ENCODE data around the gene ATP13A1. TPM values are rescaled to one million over a fixed set of nuclear protein-coding genes. Genes with fewer than 3 reads are reported as not detected.
A peak's percentile ranks its signal among the peaks of the same experiment; 100 is the strongest.
"Not testable (repeated sequence)": the region's sequence is repeated elsewhere in the genome, so short reads cannot be mapped to it uniquely, and the experiment has no call there.

Gene ATP13A1
- total RNA-seq, 3 donors from 2014 or later: 101 to 108 (median 102) TPM

DNA sequence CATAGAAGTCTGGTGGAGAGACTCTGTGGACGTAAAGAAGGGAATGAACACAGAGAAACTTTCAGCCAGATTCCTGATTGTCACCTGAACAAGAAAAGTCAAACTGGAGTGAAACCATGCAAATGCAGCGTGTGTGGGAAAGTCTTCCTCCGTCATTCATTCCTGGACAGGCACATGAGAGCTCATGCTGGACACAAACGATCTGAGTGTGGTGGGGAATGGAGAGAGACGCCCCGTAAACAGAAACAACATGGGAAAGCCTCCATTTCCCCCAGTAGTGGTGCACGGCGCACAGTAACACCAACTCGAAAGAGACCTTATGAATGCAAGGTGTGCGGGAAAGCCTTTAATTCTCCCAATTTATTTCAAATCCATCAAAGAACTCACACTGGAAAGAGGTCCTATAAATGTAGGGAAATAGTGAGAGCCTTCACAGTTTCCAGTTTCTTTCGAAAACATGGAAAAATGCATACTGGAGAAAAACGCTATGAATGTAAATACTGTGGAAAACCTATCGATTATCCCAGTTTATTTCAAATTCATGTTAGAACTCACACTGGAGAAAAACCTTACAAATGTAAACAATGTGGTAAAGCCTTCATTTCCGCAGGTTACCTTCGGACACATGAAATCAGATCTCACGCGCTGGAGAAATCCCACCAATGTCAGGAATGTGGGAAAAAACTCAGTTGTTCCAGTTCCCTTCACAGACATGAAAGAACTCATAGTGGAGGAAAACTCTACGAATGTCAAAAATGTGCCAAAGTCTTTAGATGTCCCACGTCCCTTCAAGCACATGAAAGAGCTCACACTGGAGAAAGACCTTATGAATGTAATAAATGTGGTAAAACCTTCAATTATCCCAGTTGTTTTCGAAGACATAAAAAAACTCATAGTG, 15.9 kb upstream of the ATP13A1 start:
- peaks cover 42% of the 10 kb centered on the region for H3K9me3 Mint-ChIP-seq
- DNase-seq (no peak), ATAC-seq (no peak)

DNA sequence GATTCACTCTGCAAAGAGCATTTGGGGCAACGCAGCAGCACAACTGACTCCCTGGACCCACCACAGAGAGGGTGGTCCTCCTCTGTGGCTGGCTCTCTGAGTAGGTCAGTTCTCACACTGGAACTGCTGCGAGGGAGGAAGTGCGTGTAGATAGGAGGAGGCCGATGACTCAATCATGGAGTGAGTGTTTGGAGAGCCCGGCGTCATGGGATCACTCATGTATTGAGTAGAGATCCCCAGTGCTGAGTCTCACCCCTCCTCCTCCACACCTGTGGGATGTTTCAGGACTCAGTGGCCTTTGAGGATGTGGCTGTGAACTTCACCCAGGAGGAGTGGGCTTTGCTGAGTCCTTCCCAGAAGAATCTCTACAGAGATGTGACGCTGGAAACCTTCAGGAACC, 14.1 kb upstream of the ATP13A1 start:
- no peak for ATAC-seq
- no peak for DNase-seq
- peaks cover 63% of the 10 kb centered on the region for H3K36me3 Mint-ChIP-seq (ENCODE audit: insufficient read depth)
- H3K4me1 Mint-ChIP-seq (ENCODE audit: low read depth): peaks cover 14% of the 10 kb centered on the region
- H3K9me3 Mint-ChIP-seq: peaks cover 31% of the 10 kb centered on the region
- no peak overlapping the region for H3K4me3 Mint-ChIP-seq
- H3K27me3 Mint-ChIP-seq (ENCODE audit: low read depth): no peaks in the 10 kb centered on the region

More for the DNA sequence above, 15.9 kb upstream of the ATP13A1 start:
- peaks cover 70% of the 10 kb centered on the region for H3K36me3 Mint-ChIP-seq (ENCODE audit: insufficient read depth)
- H3K27me3 Mint-ChIP-seq (ENCODE audit: low read depth): no peaks in the 10 kb centered on the region
- no peak overlapping the region for H3K4me3 Mint-ChIP-seq
- H3K4me1 Mint-ChIP-seq (ENCODE audit: low read depth): peaks cover 13% of the 10 kb centered on the region

GRCh38 chr19:19674315-19674714, 10.8 kb upstream of the ATP13A1 start:
- H3K36me3 Mint-ChIP-seq (ENCODE audit: insufficient read depth): peaks cover 58% of the 10 kb centered on the region
- no peak for DNase-seq
- H3K4me1 Mint-ChIP-seq (ENCODE audit: low read depth): peaks cover 30% of the 10 kb centered on the region
- H3K4me3 Mint-ChIP-seq: no peak overlapping the region
- peaks cover 17% of the 10 kb centered on the region for H3K9me3 Mint-ChIP-seq
- no peak for ATAC-seq
- H3K27me3 Mint-ChIP-seq (ENCODE audit: low read depth): no peaks in the 10 kb centered on the region

DNA sequence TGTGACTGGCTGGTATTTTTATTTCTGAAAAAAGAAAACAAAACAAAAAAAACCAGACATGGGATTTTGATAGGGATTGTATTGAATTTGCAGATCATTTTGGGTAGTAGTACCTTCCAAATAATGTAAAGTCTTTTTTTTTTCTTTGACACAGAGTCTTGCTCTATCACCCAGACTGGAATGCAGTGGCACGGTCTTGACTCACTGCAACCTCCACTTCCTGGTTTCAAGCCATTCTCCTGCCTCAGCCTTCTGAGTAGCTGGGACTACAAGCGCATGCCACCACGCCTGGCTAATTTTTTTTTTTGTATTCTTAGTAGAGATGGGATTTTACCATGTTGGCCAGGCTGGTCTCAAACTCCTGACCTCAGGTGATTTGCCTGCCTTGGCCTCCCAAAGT, 9.3 kb upstream of the ATP13A1 start:
- H3K4me1 Mint-ChIP-seq (ENCODE audit: low read depth): peaks cover 37% of the 10 kb centered on the region
- peaks cover 13% of the 10 kb centered on the region for H3K9me3 Mint-ChIP-seq
- no peak overlapping the region for H3K4me3 Mint-ChIP-seq
- ATAC-seq (no peak), DNase-seq (no peak)
- no peaks in the 10 kb centered on the region for H3K27me3 Mint-ChIP-seq (ENCODE audit: low read depth)
- H3K36me3 Mint-ChIP-seq (ENCODE audit: insufficient read depth): peaks cover 45% of the 10 kb centered on the region

DNA sequence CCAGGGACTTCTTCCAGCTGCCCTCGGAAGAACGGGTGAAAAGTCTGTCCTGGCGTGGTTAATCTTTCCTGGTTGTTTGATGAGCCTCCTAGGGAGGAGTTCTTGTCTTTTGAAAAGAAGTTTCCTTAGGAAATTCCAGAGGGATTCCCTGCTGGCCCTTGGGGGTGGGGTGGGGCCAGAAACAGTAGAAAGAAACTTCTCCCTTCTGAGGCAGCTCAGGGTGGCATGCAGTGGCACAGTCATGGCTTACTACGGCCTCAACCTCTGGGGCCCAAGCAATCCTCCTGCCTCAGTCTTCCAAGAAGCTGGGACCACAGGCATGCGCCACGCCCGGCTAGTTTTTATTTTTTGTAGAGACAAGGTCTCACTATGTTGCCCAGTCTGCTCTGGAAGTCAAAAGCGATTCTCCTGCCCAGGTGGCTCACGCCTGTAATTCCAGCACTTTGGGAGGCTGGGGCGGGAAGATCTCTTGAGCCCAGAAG, 6.6 kb upstream of the ATP13A1 start:
- Mint-ChIP-seq H3K36me3 (ENCODE audit: insufficient read depth) (peaks cover 22% of the 10 kb centered on the region), H3K4me3 (peak overlapping the region; percentile 86), H3K27me3 (ENCODE audit: low read depth) (no peaks in the 10 kb centered on the region), H3K4me1 (ENCODE audit: low read depth) (peaks cover 30% of the 10 kb centered on the region), H3K9me3 (no peaks in the 10 kb centered on the region)
- ATAC-seq (no peak), DNase-seq (no peak)

GRCh38 chr19:19668230-19669012, 4.9 kb upstream of the ATP13A1 start, which contains the start of gene ZNF101:
ZNF101 (plus strand) TSS chr19:19668839; CDS start chr19:19668964, 125 bp downstream.
- peak; percentile 90 for DNase-seq
- Mint-ChIP-seq H3K4me1 (ENCODE audit: low read depth) (peaks cover 30% of the 10 kb centered on the region), H3K9me3 (no peaks in the 10 kb centered on the region), H3K27me3 (ENCODE audit: low read depth) (no peaks in the 10 kb centered on the region), H3K4me3 (peak within 1 kb of the TSS; percentile 86), H3K36me3 (ENCODE audit: insufficient read depth) (peaks cover 15% of the 10 kb centered on the region)
- peak; percentile 76 to 79 for ATAC-seq

DNA sequence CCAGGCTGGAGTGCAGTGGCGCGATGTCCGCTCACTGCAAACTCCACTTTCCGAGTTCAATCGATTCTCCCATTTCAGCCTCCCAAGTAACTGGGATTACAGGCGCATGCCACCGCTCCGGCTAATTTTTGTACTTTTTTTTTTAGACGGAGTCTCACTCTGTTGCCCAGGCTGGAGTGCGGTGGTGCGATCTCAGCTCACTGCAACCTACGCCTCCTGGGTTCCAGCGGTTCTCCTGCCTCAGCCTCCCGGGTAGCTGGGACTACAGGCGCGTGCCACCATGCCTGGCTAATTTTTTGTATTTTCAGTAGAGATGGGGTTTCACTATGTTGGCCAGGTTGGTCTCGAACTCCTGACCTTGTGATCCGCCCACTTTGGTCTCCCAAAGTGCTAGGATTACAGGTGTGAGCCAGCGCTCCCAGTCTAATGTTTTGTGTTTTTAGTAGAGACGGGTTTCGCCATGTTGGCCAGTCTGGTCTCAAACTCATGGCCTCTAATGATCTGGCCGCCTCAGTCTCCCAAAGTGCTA, 2.0 kb upstream of the ATP13A1 start:
- not testable (repeated sequence) for H3K36me3 Mint-ChIP-seq (ENCODE audit: insufficient read depth); H3K9me3 Mint-ChIP-seq; H3K27me3 Mint-ChIP-seq (ENCODE audit: low read depth); ATAC-seq; DNase-seq
- Mint-ChIP-seq H3K4me1 (ENCODE audit: low read depth) (peaks cover 43% of the 10 kb centered on the region), H3K4me3 (peak overlapping the region; percentile 21)

DNA sequence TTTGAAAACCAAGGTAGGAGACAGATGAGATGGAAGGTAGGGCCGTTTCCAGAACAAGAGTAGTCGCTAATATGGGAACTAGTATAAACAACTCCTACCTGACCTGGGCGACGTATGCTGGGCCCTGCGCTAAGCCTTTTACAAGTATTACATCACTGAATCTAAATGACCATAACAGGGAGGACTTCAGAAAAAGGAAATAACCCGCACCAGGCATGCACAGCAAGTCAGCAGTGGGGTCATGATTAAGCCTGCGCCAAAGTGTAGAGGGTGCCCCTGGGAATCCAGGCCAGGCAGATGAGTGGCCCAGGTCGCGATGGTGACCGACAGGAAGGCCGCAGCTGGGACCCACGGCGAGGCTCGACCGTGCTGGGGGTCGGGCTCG, 613 bp downstream of the ATP13A1 start:
- H3K4me1 Mint-ChIP-seq (ENCODE audit: low read depth): peaks cover 27% of the 10 kb centered on the region
- no peak for DNase-seq
- ATAC-seq: peak in 1 of 2 donors; percentile 5
- H3K4me3 Mint-ChIP-seq: peak overlapping the region; percentile 94
- no peaks in the 10 kb centered on the region for H3K9me3 Mint-ChIP-seq
- H3K27me3 Mint-ChIP-seq (ENCODE audit: low read depth): no peaks in the 10 kb centered on the region
- H3K36me3 Mint-ChIP-seq (ENCODE audit: insufficient read depth): peaks cover 15% of the 10 kb centered on the region

DNA sequence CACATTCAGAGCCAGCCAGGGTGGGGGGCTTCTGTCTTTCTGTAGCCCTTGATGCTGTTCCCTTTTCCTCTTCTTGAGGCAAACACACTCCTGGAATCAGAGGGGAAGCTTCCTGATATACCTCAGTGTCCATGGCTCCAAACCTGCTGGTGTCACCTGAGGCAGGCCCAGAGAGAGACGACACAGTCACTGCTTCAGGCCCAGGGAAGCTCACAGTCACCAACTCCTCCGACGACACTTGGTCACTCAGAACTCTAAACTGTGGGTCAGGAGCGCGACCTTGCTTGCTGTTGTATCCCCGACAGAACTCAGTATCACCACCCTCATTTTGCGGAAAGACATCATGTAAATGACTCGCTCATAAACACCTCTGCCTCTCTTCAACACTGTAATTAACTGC, 1.1 kb downstream of the ATP13A1 start:
- H3K4me1 Mint-ChIP-seq (ENCODE audit: low read depth): peaks cover 27% of the 10 kb centered on the region
- ATAC-seq (no peak), DNase-seq (no peak)
- H3K9me3 Mint-ChIP-seq: no peaks in the 10 kb centered on the region
- H3K36me3 Mint-ChIP-seq (ENCODE audit: insufficient read depth): peaks cover 18% of the 10 kb centered on the region
- no peaks in the 10 kb centered on the region for H3K27me3 Mint-ChIP-seq (ENCODE audit: low read depth)
- peak overlapping the region; percentile 94 for H3K4me3 Mint-ChIP-seq

- DNase-seq: no peak
- peak overlapping the region; percentile 94 for H3K4me3 Mint-ChIP-seq
- ATAC-seq: peak; percentile 8 to 9
- peaks cover 25% of the 10 kb centered on the region for H3K4me1 Mint-ChIP-seq (ENCODE audit: low read depth)
- H3K27me3 Mint-ChIP-seq (ENCODE audit: low read depth): no peaks in the 10 kb centered on the region
- H3K9me3 Mint-ChIP-seq: no peaks in the 10 kb centered on the region
- peaks cover 21% of the 10 kb centered on the region for H3K36me3 Mint-ChIP-seq (ENCODE audit: insufficient read depth)
Observed at GRCh38 chr19:19661675-19662251, 1.7 kb downstream of the ATP13A1 start.

DNA sequence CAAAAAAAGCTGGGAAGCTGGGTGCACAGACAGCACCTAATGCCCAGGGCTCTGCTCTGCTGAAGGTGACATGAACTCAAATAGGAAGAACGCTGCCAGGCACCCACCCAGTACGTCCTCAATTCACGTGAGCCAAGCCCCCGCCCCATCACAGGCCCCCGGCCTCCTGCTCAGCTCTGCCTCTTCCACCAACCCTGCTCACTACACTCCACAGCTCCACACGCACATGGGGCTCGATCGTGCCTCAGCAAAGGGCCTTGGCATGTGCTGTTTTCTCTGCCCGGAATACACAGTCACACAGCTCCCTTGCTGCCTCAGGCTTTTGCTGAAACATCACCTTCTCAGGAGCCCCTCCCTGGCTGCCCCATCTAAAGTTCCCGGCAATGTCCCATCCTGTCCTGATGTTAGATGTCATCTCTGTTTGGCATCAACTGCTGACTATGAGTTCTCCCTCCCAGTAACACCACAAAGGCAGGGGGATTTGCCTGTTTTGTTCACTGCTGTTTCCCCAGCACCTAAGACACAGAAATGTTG, 2.3 kb downstream of the ATP13A1 start:
- no peaks in the 10 kb centered on the region for H3K9me3 Mint-ChIP-seq
- H3K27me3 Mint-ChIP-seq (ENCODE audit: low read depth): no peaks in the 10 kb centered on the region
- DNase-seq (no peak), ATAC-seq (no peak)
- peak overlapping the region; percentile 94 for H3K4me3 Mint-ChIP-seq
- H3K36me3 Mint-ChIP-seq (ENCODE audit: insufficient read depth): peaks cover 25% of the 10 kb centered on the region
- H3K4me1 Mint-ChIP-seq (ENCODE audit: low read depth): peaks cover 22% of the 10 kb centered on the region

DNA sequence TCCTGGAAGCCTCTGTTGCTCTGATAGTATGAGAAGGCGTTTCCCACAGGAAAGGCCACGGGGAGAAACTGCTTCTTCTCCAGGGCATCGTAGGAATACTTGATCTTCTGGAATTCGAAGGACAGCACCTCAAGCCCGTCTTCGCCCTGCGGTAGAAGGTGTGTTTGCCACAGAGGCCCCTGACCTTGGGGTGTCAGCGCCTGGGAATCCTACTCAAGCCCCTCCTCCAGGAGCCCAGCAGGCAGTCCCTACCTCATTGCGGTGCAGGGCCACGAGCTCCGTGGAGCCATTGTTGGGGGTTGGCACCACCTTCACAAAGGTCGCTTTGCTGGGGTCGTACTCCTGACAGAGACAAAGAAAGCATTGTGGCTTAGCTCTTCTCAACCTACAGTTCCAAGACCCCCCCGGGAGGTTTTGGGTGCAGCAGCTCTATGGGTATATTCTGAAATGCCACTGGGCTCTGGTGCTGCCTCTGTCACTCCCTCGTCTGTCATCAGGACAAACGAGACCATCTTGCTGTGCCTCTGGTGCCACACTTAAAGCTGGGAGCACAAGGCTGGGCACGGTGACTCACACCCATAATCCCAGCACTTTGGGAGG, 3.7 kb downstream of the ATP13A1 start:
- Mint-ChIP-seq H3K9me3 (no peaks in the 10 kb centered on the region), H3K36me3 (ENCODE audit: insufficient read depth) (peaks cover 25% of the 10 kb centered on the region), H3K4me3 (no peak overlapping the region), H3K4me1 (ENCODE audit: low read depth) (peaks cover 22% of the 10 kb centered on the region), H3K27me3 (ENCODE audit: low read depth) (no peaks in the 10 kb centered on the region)
- ATAC-seq: no peak
- DNase-seq: no peak

GRCh38 chr19:19657397-19657783, 6.1 kb downstream of the ATP13A1 start:
- DNase-seq (no peak), ATAC-seq (no peak)
- Mint-ChIP-seq H3K4me1 (ENCODE audit: low read depth) (peaks cover 15% of the 10 kb centered on the region), H3K9me3 (no peaks in the 10 kb centered on the region), H3K27me3 (ENCODE audit: low read depth) (no peaks in the 10 kb centered on the region), H3K4me3 (no peak overlapping the region), H3K36me3 (ENCODE audit: insufficient read depth) (peaks cover 37% of the 10 kb centered on the region)
